Hematopoietic multipotent progenitor cell treated with erythropoietin and hydrocortisone succinate and interleukin-3 and kit ligand, for 6 days (in vitro differentiated cells): Measurements from ENCODE around the gene NOS3.
"Not testable (repeated sequence)": the region's sequence is repeated elsewhere in the genome, so short reads cannot be mapped to it uniquely, and the experiment has no call there.

Experiments used
- DNase-seq: peaks from one replicate; pipeline ENCODE4 v3.0.0-alpha.2; 2015

NOS3 gene

DNA sequence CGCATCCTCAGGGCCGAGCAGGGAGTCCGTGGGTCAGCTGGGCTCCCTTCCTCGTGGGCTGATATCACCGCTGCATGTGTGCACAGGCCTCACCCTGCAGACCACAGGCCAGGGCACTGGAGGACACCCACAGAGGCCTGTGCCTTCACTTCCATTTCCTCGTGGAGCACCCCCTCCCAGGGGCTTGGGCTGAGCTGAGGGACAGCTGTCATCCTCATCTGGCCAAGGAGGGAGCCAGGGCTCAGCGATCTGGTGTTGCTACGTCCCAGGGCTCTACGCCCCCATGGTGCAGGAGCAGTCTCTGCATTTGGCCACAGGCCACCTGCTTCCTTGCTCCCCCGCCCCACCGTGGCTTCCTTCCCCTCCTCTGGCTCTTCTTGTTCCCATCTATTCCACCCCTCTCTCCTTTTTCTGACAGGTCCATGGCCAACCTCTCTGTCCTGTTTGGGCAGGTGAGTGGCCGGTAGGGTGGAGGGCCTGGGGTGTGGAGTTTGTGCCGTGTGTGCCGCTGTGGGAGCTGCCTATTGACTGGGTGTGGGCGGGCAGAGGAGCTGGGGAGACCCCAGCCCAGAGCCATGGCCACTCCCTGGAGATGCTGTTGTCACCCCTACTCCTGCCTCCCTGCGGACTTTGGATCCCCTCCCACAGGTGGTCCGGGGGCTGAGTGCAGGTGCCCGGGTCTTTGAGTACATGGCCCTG is 49.2 kb downstream of the NOS3 start:
- peak; percentile 48 for DNase-seq

DNA sequence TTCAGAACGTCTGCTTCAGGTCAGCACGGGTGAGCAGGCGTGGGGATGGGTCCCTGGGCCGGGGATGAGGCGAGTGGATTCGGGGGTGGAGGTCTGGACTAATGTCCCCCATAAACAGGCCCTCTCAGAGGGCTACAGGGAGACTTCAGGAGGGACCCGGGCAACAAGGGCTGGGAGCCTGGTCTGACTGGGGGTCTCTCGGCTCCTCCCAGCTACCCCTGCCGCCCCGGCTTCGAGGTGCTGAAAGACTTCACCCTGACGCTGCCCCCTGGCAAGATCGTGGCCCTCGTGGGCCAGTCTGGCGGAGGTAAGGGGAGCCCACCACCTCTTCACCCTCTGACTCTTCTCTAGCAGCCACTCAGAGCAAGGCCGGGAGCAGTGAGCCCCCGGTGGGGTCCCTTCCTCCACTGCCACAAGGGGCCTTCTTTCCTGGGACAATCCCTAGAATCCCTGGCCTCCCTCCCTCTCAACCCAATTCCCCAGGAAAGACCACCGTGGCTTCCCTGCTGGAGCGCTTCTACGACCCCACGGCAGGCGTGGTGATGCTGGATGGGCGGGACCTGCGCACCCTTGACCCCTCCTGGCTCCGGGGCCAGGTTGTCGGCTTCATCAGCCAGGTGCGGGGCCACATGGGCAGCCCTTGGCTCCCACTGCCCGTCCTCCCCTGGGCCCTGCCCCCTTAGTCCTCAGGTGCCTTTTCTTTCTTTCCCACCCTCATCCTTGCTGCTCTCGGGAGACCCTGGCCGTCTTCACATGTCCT is 50.0 kb downstream of the NOS3 start:
- no peak for DNase-seq

DNA sequence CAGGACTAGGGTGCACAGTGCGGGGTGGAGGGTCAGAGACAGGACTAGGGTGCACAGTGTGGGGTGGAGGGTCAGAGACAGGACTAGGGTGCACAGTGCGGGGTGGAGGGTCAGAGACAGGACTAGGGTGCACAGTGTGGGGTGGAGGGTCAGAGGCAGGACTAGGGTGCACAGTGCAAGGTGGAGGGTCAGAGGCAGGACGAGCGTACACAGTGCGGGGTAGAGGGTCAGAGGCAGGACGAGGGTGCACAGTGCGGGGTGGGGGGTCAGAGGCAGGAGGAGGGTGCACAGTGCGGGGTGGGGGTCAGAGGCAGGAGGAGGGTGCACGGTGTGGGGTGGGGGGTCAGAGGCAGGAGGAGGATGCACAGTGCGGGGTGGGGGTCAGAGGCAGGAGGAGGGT is 52.6 kb downstream of the NOS3 start:
- DNase-seq: not testable (repeated sequence)

DNA sequence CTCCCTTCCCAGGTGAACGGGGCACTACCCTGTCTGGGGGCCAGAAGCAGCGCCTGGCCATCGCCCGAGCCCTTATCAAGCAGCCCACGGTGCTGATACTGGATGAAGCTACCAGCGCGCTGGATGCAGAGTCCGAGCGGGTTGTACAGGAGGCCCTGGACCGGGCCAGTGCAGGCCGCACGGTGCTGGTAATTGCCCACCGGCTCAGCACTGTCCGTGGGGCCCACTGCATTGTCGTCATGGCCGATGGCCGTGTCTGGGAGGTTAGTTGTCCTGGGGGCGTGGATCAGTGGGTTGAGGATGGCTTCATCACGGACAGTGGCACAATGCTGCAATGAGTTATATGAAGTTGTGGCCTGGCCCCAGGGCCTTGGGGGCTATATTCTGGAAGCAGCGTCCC is 53.1 kb downstream of the NOS3 start:
- DNase-seq: no peak

DNA sequence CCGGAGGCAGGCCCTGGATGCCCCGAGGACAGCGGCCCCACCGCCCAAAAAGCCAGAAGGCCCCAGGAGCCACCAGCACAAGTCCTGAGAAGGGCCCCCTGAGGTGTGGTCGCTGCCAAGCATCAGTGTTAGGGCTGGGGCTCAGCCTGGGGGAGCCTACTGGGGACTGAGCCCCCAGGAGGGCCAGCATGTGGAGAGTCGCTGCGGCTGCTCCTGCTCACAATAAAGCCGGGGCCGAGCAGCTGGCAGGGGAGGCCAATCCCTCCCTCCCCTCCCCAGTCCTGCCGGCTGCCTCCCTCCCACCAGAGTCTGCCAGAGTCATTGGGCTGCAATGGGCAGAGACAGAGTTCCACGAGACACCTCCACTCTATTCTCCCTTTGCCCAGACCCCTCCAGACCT is 54.4 kb downstream of the NOS3 start:
- DNase-seq: no peak

DNA sequence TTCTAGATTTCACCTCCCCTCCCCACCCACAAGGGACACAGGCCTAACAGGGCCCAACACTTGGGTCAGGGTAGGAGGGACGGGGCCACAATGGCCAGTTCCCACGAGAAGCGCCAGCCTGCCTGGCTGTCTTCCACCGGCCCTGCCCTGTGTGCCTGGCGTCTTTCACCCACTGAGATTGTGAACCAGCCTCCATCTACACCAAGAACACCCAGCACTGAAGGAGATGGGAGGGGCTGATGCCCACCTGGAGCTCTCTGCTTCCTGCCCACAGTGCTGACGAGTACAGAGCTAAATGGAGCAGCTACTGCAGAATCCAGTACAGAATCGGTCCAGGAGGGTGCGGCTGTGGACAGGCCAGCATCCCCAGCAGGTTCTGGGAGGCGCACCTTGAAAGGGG is 55.1 kb downstream of the NOS3 start:
- no peak for DNase-seq

DNA sequence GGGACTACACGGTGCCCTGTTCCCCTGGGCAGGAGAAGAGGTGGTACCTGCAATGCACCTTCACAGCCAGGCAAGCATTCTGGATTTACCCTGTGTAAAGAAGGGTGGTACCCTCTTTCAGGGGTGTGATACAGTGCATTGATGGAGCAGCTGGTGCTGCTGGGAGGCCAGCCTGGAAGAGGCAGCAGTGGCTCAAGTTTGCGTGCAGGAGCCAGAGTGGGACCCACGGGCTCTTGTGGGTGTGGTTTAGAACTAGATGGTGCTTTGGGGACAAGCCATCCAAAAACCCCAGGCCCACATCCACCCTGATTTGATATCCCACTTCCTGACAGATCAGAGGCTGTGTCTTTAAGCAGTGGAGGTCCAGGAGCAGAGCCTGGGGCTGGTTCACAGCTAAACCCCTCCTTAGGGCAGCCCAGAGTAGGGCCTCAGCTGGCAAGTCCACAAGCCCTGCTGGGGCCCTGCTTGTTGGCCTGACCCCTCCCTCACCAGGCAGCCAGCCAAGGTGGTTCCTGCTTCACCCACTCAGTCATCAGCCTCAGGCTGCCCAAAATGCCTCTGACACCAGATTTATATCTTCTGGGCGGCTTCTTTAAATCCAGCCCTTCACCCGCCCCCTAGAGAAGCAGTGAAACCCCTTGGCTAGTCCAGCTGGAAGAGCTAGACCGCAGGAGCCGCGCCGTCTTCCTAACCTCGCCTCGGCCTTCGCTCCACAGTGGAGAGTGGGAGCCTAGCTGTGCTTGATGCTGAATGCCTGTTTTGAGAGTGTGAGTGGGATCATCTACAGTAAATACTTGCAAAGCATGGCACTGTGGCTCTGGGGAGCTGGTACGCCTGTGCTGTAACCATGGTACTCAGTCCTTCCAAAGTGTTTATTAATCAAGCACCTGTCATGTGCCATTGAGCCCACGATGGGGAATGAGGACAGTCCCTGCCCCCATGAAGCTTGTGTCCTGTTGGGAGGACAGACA is 56.1 kb downstream of the NOS3 start:
- DNase-seq: peak; percentile 75

DNA sequence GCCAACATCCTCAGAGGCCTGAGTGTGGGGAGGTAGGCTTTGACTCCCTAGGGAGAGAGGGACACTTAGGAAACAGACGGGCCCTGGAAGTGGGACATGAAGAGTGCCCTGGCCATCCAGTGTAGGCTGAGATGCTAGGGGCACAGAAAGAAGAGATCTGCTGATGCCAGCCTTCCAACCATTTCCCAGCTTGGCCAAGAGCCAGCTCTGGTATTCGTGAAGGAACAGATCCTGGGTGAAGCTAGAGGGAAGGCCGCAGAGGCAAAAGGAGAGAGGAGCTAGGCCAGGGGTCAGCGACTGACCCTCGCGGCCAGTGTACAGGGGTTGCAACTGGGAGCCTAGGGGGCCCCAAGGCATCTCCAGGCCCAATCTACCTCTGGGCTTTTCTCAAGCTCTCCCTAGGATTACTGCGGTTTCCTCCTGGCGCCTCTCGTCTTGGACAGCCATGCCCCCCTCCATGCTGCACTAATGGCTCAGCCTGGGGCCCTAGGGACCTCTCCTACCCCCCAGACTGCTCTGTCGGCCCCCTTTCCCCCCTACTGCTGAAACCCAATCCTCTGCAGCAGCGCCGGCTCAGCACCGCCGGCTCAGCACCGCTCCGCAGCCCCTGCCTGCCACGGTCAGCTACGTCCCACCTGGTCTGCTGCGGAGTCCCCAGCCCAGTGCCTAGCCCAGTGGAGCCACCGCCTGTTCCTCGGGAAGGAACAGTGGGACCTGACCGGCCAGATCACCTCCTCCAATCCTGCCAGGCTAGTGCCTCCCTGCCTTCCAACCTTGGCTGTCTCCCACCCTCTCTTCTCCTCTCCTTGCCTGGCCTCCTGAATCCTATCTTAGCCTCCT is 57.4 kb downstream of the NOS3 start, which contains the start of gene ASIC3:
TSS of gene ASIC3 (plus strand) at position 556 of the 840 bp plus-strand sequence. CDS start 355 bp downstream, outside the sequence.
- no peak for DNase-seq

DNA sequence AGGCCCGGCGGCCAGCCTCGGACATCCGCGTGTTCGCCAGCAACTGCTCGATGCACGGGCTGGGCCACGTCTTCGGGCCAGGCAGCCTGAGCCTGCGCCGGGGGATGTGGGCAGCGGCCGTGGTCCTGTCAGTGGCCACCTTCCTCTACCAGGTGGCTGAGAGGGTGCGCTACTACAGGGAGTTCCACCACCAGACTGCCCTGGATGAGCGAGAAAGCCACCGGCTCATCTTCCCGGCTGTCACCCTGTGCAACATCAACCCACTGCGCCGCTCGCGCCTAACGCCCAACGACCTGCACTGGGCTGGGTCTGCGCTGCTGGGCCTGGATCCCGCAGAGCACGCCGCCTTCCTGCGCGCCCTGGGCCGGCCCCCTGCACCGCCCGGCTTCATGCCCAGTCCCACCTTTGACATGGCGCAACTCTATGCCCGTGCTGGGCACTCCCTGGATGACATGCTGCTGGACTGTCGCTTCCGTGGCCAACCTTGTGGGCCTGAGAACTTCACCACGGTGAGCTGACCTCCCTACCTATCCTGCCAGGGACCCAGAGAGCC is 58.2 kb downstream of the NOS3 start:
- no peak for DNase-seq

DNA sequence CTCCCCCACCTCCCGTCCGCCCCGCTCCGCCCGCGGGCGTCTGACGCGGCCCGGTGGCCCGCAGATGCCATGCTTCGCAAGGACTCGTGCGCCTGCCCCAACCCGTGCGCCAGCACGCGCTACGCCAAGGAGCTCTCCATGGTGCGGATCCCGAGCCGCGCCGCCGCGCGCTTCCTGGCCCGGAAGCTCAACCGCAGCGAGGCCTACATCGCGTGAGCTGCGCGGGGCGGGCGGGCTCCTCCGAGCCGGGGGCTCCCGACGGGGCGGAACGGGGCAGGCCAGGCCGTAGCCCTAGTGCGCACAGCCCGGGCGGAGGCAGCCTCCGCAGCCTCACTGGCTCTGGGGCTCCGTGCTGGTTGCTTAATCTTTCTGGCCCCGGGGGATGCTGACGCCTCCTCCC is 60.3 kb downstream of the NOS3 start:
- DNase-seq: peak; percentile 78

DNA sequence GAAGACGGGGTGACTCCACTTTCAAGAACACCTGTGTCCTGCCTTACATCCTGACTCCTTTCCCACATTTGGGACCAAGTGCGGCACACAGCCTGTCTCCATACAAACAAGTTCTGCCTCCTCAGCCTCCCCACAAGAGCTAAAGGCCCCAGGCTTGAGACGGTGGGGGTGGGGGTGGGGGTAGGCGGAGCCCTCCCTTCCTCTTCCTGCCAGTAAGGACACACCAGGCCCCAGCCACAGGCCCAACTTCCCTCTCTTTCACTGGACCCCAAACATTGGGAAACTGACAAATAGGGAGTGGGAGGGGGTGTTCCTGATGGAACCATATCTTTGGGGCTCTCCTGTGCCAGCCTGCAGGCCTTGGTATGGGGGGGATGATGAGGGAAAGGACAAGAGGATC is 62.3 kb downstream of the NOS3 start:
- DNase-seq: no peak

DNA sequence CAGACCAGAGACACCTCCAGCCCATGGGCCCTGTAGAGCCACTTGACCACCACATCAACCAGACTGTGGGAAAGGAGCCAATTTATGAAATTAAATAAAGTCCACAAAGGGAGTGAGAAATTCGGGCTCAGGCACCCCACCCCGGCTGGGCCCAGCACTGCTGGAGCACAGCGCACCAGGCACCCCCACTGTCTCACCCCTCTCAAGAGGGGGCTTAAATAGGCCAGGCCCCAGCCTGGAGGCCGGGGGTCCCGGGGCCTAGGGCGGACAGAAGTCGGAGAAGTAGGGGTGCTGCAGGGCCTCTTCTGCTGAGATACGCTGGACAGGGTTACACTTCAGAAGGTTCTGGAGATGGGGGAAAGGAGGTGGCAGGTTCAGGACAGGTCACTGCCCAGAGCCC is 62.9 kb downstream of the NOS3 start:
- DNase-seq: no peak

DNA sequence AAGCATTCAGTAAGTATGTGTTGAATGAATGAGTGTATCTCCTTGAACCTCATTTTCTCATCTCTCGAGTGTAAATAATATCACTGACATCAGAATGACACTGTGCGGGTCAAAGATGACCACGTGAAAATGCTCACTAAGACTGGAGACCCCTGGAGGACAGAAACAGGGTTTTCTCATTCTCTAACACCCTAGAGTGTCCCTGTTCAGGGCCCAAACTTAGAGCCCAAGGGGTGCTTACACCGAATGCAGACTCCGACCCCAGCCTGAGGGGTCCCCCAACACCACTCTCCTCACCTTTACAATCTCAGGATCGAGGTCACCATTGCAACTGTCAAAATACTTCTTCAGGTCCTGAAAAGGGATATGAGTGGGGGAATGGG is 65.5 kb downstream of the NOS3 start:
- DNase-seq: no peak

DNA sequence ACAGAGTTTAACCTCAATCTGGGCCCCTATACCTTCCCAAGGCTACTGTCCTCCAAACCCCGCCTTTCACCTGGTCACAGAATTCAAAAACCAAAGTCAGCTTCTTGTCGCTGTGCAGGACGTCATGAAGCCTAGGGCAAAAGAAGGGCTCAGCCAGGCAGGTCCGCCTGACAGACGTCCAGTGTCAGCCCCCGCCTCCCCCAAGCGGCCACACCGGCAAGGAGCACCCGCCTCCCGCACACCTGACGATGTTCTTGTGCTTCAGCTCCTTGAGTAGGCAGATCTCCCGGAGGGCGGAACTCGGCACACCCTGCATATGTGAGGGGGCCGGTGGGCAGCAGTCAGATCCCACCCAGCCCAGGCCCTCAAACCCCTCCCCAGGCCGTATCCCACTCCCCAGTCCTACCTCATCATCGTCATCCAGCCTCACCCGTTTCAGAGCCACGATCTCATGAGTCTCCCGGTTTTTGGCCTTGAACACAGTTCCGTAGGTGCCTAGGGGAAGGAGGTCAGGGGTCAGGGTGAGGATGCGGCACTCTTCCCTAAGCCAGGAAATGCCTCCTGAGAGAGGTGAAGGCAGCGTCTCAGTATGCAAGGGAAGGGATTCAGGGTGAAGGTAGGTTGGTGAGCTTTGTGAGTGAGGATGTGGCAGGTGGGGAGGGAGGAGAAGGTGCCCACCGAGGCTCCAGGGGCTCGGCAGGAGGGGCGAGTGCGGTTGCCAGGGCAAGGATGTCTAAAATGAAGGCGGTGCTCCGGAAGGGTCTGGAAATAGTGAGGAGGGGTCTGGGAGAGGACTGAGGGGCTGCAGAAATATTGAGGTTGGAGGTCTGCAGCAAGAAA is 66.1 kb downstream of the NOS3 start:
- DNase-seq: no peak

DNA sequence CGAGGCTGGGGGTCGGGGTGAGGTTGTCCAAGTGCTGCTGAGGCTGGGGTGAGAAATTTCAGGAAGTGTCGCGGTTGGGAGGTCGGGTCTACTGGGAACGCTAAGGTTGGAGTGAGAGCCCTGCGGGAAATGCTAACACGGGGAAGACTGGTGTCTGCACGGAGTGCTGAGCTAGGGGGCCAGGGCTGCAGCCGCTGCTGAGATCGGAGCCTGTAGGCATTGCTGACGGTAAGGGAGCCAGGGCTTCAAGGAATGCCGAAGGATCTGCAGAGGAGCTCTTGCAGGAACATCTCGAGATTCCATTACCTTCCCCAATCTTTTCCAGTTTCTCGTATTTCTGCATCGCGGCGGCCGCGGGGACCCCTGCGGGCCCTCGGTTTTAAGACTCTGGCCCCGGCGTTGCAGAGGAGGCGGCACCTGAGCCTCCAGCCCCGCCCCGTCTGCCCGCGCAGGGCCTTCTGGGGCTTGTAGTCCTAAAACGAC is 66.7 kb downstream of the NOS3 start, which contains the start of gene CDK5:
TSS of gene CDK5 (minus strand) at position 392 of the 483 bp plus-strand sequence. CDS start at position 343, 49 bp downstream.
- no peak for DNase-seq

DNA sequence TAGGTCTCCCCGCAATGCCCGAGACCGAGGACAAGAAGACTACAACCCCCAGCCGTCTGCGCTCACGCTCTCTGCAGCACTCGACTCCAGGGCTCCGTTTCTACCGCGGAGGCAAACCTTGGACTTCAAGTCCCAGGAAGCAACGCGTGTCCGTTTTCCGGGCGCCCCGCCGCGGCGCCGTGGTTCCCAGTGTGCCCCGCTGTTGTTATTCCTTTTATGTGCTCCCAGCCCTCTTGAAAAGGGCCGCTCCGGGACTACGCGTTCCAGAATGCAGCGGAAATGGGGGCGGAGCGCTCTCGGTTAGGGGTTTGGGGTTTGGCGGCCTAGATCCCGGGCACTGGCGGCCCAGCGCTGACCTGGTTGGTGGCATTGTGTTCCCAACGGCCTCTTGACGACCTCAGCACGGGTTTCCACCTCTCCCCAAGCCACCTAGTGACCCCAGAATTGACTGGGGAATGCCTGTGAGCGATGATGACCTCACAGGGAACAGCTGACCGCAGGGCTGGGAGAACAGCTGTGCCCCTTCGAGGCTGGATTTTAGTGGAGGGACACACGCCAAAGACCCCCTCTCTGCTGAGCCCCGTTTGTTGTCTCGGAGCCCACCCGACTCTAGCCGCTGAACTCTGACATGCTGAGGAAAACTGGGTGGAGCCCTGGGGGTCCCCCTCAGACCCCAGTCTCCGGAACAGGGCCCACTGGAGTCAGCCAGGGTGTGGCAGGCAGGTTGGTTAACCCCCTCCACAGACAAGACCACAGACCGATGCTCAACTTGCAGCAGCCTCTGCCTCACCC is 67.4 kb downstream of the NOS3 start:
- peak; percentile 99 for DNase-seq

DNA sequence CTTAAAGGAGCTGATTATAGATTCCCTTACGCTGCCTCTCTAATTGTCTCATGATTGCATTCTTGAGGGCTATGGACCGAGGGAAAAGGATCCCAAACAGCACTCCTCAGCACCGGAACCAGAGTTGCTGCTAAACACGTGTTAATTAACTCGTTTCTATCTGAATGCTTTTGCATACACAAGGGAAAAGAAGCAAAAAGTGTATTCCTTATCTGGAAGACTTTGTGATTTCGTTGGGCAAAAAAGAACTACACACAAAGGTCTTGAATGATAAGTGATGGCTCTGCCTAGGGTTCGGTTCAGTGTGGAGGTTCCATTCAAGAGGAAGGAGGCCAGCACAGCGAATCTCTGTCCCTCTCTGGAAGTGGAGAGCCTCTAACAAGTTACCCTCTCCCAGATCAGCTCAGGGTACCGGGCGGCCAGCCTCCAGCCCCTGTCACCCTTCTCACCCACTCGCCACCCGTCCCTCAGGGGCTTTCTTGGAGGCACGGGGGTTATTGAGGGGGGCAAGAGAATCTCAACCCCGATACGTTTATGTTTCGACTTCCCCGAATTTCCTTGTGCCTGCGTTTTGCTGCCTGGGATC is 68.1 kb downstream of the NOS3 start:
- no peak for DNase-seq

DNA sequence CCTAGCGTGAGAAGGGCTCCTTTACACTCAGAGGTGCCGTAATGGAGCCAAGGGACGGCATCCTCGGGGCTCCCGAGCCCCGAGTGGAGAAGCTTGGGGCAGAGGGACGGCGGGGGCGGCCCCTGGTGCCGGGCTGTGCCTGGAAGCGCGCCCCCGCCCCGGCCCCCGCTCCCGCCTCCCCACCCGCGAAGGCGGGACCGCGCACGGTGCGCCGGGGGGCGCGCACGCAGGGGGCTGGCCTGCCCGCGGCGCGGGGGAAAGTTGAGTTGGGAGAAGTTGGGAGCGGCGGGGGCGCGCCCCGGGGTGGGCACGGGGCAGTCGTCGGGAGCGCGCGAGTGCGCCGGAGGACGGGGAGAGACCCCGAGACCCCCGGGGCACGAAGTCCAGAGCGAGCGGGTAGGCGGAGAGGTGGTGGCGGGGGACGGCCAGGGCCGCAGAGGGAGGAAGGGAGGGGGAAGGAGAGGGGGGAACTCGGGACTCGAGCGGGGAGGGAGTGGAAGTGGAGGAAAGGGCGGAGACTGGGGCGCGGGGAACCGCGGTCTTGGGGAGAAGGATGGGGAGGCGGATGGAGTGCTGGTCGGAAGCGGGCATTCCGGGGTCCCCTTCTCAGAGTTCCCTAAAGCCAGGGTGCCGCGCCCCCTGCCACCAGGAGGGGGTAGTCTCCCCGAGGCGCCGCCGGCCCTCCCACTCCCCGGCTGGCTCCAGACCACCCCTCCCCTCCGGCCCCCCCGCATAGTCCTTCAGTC is 68.7 kb downstream of the NOS3 start, which contains the start of gene SLC4A2:
TSS of gene SLC4A2 (plus strand) at position 223 of the 746 bp plus-strand sequence. CDS start 2,399 bp downstream, outside the sequence.
- peak; percentile 81 for DNase-seq

DNA sequence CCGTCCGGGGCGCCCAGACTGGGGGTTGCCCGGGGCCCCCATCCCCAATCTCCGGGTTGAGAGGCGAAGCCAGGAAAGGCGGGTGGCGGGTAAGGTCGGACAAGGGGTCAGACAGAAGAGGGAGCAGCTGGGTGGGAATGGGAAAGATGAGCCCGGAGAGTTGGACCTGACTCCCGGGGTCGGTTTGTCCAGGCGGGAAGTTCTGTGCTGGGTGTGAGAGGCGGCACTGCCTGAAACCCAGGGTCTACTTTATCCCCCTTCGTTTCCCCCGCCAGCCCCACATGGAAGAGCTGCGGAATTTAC is 69.2 kb downstream of the NOS3 start:
- DNase-seq: no peak
